Adrenal gland (tissue), 5 donors: ENCODE data around the gene GRB14.

Experiments
- CTCF ChIP-seq, 6 experiments: fragments of 450-650 bp in 4 of 6; fragments of 200-600 bp in 2 of 6; sonication (generic) in 1 of 6; IDR thresholded peaks; 1 replicate in 5 of 6; 2 replicates in 1 of 6; pipeline versions ENCODE4 v1.5.1 to v1.8.0; 2016 to 2021; ENCODE audit warnings: antibody characterized with exemption in 6 of 6, mild to moderate bottlenecking in 2 of 6, moderate library complexity in 1 of 6
- POLR2A ChIP-seq, 2 donors: fragments of 450-650 bp; IDR thresholded peaks; one replicate each; pipeline ENCODE4 v1.6.1; 2017; ENCODE audit warnings: antibody characterized with exemption in 2 of 2, mild to moderate bottlenecking in 2 of 2, moderate library complexity in 1 of 2
- donor health status: DM: no; HTN: no; CAD: no.

GRCh38 chr2:164509137-164509877 lies 112.0 kb downstream of the GRB14 start:
- TF ChIP-seq CTCF (IDR thresholded peaks at IDR 0.05) (no peak), POLR2A (IDR thresholded peaks at IDR 0.05) (no peak)
